Measurements from ENCODE around the gene ERFE.

DNA sequence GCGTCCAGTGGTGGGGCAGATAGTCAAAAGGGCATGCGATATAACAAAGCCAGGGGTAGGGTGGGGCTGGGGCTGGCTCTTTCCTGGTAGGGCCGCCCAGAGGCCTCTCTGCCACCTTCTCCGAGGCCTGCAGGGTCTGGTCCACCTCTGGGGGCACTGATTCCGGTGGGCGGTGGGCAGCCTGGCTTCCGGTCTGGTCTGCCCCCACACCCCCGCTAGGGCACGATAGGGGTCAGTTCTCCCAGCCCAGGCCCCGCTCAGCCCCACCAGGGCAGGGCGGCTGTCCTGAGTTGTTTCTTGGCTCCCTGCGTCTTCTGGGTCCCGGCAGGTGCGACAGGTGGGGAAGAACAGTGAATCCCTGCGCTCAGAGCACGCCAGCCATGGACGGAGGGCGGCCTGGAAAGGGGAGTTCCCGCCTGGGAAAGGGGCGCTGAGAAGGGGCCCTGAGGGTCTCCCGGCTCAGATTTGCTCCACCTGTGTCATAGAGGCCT is 707 bp upstream of the ERFE start:
- TF ChIP-seq, protein P1, sequence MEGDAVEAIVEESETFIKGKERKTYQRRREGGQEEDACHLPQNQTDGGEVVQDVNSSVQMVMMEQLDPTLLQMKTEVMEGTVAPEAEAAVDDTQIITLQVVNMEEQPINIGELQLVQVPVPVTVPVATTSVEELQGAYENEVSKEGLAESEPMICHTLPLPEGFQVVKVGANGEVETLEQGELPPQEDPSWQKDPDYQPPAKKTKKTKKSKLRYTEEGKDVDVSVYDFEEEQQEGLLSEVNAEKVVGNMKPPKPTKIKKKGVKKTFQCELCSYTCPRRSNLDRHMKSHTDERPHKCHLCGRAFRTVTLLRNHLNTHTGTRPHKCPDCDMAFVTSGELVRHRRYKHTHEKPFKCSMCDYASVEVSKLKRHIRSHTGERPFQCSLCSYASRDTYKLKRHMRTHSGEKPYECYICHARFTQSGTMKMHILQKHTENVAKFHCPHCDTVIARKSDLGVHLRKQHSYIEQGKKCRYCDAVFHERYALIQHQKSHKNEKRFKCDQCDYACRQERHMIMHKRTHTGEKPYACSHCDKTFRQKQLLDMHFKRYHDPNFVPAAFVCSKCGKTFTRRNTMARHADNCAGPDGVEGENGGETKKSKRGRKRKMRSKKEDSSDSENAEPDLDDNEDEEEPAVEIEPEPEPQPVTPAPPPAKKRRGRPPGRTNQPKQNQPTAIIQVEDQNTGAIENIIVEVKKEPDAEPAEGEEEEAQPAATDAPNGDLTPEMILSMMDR (IDR thresholded peaks at IDR 0.05) = no peak
- TF ChIP-seq POLR2AphosphoS5 (IDR thresholded peaks at IDR 0.05; ENCODE audit: low read depth, low read length) (no peak), SIN3A (IDR thresholded peaks at IDR 0.05; ENCODE audit: borderline replicate concordance, insufficient read depth, low read depth, low read length) (no peak)
